Stimulated activated CD4-positive, alpha-beta T cell treated with anti-CD3 and anti-CD28 coated beads, TNF-alpha, amount 100 ng/mL, for 1 hour (primary cell): ENCODE results near the gene RAB40B.

Experiments used
- DNase-seq, 3 donors: peaks; one replicate each; pipeline ENCODE4 v3.0.0-alpha.2; 2020; ENCODE audit warnings: low read depth in 3 of 3, low spot score in 1 of 3

The RAB40B gene

GRCh38 chr17:82653651-82654528 lies 44.6 kb downstream of the RAB40B start:
- no peak for DNase-seq

- DNase-seq: no peak
Observed at GRCh38 chr17:82650723-82651122, 47.8 kb downstream of the RAB40B start.

GRCh38 chr17:82649501-82650261 lies 48.8 kb downstream of the RAB40B start:
- no peak for DNase-seq

- no peak for DNase-seq
Observed at GRCh38 chr17:82648742-82649331, 49.7 kb downstream of the RAB40B start.

- DNase-seq: peak; percentile 76 to 77 (median 76)
Observed at GRCh38 chr17:82648165-82648668, 50.3 kb downstream of the RAB40B start, which contains the start of gene WDR45B. TSS of gene WDR45B (minus strand) at chr17:82648444. CDS start at chr17:82648340, 104 bp downstream.

GRCh38 chr17:82647593-82648164 lies 50.8 kb downstream of the RAB40B start:
- peak in 2 of 3 donors; percentile 22 to 40 for DNase-seq

- DNase-seq: no peak
Observed at GRCh38 chr17:82645516-82645915, 53.0 kb downstream of the RAB40B start.

GRCh38 chr17:82644148-82644547 lies 54.4 kb downstream of the RAB40B start:
- no peak for DNase-seq

- no peak for DNase-seq
Observed at GRCh38 chr17:82642022-82642421, 56.5 kb downstream of the RAB40B start.

GRCh38 chr17:82640036-82640435 lies 58.5 kb downstream of the RAB40B start:
- DNase-seq: no peak

GRCh38 chr17:82639628-82640027 lies 58.9 kb downstream of the RAB40B start:
- DNase-seq: no peak

- no peak for DNase-seq
Observed at GRCh38 chr17:82638183-82638773, 60.2 kb downstream of the RAB40B start.

GRCh38 chr17:82636626-82637598 lies 61.6 kb downstream of the RAB40B start:
- no peak for DNase-seq

- DNase-seq: no peak
Observed at GRCh38 chr17:82633343-82633742, 65.2 kb downstream of the RAB40B start.

GRCh38 chr17:82632451-82632850 lies 66.0 kb downstream of the RAB40B start:
- no peak for DNase-seq

GRCh38 chr17:82631544-82631943 lies 67.0 kb downstream of the RAB40B start:
- no peak for DNase-seq

- DNase-seq: no peak
Observed at GRCh38 chr17:82630212-82630611, 68.3 kb downstream of the RAB40B start.

GRCh38 chr17:82629748-82630147 lies 68.8 kb downstream of the RAB40B start:
- DNase-seq: no peak

- no peak for DNase-seq
Observed at GRCh38 chr17:82627405-82627804, 71.1 kb downstream of the RAB40B start.

- no peak for DNase-seq
Observed at GRCh38 chr17:82623707-82624106, 74.8 kb downstream of the RAB40B start.
